ENCODE results near the gene ZBED2. TPM values are rescaled to one million over a fixed set of nuclear protein-coding genes. Genes with fewer than 3 reads are reported as not detected.

Gene ZBED2
- total and polyA plus RNA-seq, 2 donors (not counting 3 experiments of a cell fraction or from before 2014, with no cell fraction given) = not detected

DNA sequence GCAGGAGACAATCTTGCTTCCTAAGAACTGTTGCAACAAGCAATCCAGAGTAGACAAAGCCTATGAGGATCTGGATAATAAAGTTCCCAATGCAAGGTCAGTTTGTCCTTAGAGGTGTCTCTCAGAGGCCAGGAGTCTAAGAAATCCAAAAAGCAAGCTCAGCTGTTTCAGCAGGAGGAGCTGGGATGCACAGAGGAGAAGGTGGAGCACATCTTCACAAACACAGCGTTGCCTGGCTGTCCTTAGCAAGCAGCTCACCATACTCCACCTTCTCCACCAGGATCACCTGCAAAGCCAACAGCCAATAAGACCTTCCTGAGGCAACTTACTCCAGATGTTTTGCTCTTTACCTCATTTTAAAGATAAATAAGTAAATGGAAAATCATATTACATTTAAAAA lies 365 bp downstream of the ZBED2 start:
- CTCF ChIA-PET = no interaction called here

More for the DNA sequence above, 365 bp downstream of the ZBED2 start:
- no peak overlapping the region for H2AFZ ChIP-seq (ENCODE audit: low read depth, low read length)
- no peaks in the 10 kb centered on the region for H4K20me1 ChIP-seq (replicated peaks; ENCODE audit: control insufficient read depth, extremely low read depth, insufficient read depth, low read length)
- no peaks in the 10 kb centered on the region for H3K79me2 ChIP-seq (ENCODE audit: control insufficient read depth, insufficient read depth, low read length)
- H3K4me1 ChIP-seq (ENCODE audit: control insufficient read depth, extremely low read depth, insufficient read depth, low read length) = no peaks in the 10 kb centered on the region
- dilution Hi-C loops (cut with MboI; ENCODE audit: extremely low pct_ligation_motif_present, low sequenced_read_pairs) = no loop called here
- H3K27me3 ChIP-seq (ENCODE audit: control insufficient read depth in 2 of 2, insufficient read depth in 2 of 2, low read length in 2 of 2) = peaks cover 0 to 3% of the 10 kb centered on the region in 2 experiments
- no peak for TF ChIP-seq POLR2A (IDR thresholded peaks at IDR 0.05; ENCODE audit: low read depth, low read length)
- TF ChIP-seq, protein P1, sequence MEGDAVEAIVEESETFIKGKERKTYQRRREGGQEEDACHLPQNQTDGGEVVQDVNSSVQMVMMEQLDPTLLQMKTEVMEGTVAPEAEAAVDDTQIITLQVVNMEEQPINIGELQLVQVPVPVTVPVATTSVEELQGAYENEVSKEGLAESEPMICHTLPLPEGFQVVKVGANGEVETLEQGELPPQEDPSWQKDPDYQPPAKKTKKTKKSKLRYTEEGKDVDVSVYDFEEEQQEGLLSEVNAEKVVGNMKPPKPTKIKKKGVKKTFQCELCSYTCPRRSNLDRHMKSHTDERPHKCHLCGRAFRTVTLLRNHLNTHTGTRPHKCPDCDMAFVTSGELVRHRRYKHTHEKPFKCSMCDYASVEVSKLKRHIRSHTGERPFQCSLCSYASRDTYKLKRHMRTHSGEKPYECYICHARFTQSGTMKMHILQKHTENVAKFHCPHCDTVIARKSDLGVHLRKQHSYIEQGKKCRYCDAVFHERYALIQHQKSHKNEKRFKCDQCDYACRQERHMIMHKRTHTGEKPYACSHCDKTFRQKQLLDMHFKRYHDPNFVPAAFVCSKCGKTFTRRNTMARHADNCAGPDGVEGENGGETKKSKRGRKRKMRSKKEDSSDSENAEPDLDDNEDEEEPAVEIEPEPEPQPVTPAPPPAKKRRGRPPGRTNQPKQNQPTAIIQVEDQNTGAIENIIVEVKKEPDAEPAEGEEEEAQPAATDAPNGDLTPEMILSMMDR (IDR thresholded peaks at IDR 0.05; ENCODE audit: extremely low read depth in 1 of 2, insufficient read depth in 1 of 2, low read depth in 1 of 2, low read length in 2 of 2) = no peak
- no peak for TF ChIP-seq POLR2AphosphoS5 (IDR thresholded peaks at IDR 0.05; ENCODE audit: insufficient read depth, low read depth, low read length)
- TF ChIP-seq, protein P2, sequence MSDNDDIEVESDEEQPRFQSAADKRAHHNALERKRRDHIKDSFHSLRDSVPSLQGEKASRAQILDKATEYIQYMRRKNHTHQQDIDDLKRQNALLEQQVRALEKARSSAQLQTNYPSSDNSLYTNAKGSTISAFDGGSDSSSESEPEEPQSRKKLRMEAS (IDR thresholded peaks at IDR 0.05; ENCODE audit: insufficient read depth, insufficient read length) = no peak
- TF ChIP-seq EZH2 (IDR thresholded peaks at IDR 0.05; ENCODE audit: borderline replicate concordance, low read depth, low read length, severe bottlenecking) = no peak
- TF ChIP-seq FOS (IDR thresholded peaks at IDR 0.05; ENCODE audit: borderline replicate concordance, insufficient read depth, low read length) = no peak
- TF ChIP-seq GATA2 (IDR thresholded peaks at IDR 0.05; ENCODE audit: insufficient read depth, insufficient read length, low read depth, low read length) = no peak
- TF ChIP-seq MYC (IDR thresholded peaks at IDR 0.05; ENCODE audit: low read depth, low read length) = no peak
- no peak for TF ChIP-seq JUN (IDR thresholded peaks at IDR 0.05; ENCODE audit: borderline replicate concordance, insufficient read depth, insufficient read length, low read depth)
- POLR2A ChIA-PET = no interaction called here
- DNase-seq (ENCODE audit: low read depth, low spot score) (no peak), FAIRE-seq (no peak)
- H3K9me1 ChIP-seq (replicated peaks; ENCODE audit: control insufficient read depth, extremely low read depth, insufficient read depth, low read length) = no peaks in the 10 kb centered on the region
- H3K36me3 ChIP-seq (ENCODE audit: control insufficient read depth in 2 of 2, extremely low read depth in 1 of 2, insufficient read depth in 2 of 2, low read length in 2 of 2) = no peaks in the 10 kb centered on the region
- H3K9ac ChIP-seq (replicated peaks; ENCODE audit: extremely low read depth, insufficient read depth, low read length) = no peak overlapping the region
- intact Hi-C loops (cut with micrococcal nuclease) = no loop called here
- BruUV-seq (replicated peaks) = no TSS peak
- no peak overlapping the region for H3K4me3 ChIP-seq (replicated peaks in 1 of 3; ENCODE audit: insufficient read depth in 1 of 3, low read depth in 1 of 3, low read length in 3 of 3)
- no peak overlapping the region for H3K27ac ChIP-seq (ENCODE audit: insufficient read depth, low read depth, low read length)
- H3K4me2 ChIP-seq (ENCODE audit: insufficient read depth, low read length) = no peak overlapping the region
- no peaks in the 10 kb centered on the region for H3K9me3 ChIP-seq (replicated peaks; ENCODE audit: control insufficient read depth, insufficient read depth, low read length)

Measured in endothelial cell of umbilical vein (primary cell).